ENCODE measurements around the gene SYTL3. TPM values are rescaled to one million over a fixed set of nuclear protein-coding genes. Genes with fewer than 3 reads are reported as not detected.

The SYTL3 gene
- total and polyA plus RNA-seq, 3 donors from 2014 or later = 7.0 to 11.0 (median 10.2) TPM

- Histone ChIP-seq H3K36me3 (ENCODE audit: low read depth, missing control alignments) (no peaks in the 10 kb centered on the region), H3K4me3 (no peak overlapping the region), H3K27ac (no peak overlapping the region), H3K9me3 (no peaks in the 10 kb centered on the region), H3K4me1 (no peaks in the 10 kb centered on the region), H3K27me3 (no peaks in the 10 kb centered on the region)
- DNase-seq = no peak
- TF ChIP-seq CTCF (IDR thresholded peaks at IDR 0.05) (no peak), POLR2A (IDR thresholded peaks at IDR 0.05) (no peak)
- intact Hi-C loops (cut with DNase I; ENCODE audit: low total_unique reads) = no loop called here
- 78 to 85% methylated on average over 11 of the region's 11 CpGs for WGBS, 2 donors
These were observed 131.3 kb downstream of the SYTL3 start for GRCh38 chr6:158780988-158781691.

GRCh38 chr6:158781692-158782373 lies 132.0 kb downstream of the SYTL3 start:
- intact Hi-C loops (cut with DNase I; ENCODE audit: low total_unique reads) = no loop called here
- H3K4me1 ChIP-seq = no peaks in the 10 kb centered on the region
- H3K4me3 ChIP-seq = no peak overlapping the region
- WGBS, 2 donors = 83 to 88% methylated on average over 15 to 19 of the region's 19 CpGs
- no peak for DNase-seq
- H3K9me3 ChIP-seq = no peaks in the 10 kb centered on the region
- no peaks in the 10 kb centered on the region for H3K27me3 ChIP-seq
- TF ChIP-seq CTCF (IDR thresholded peaks at IDR 0.05) = no peak
- TF ChIP-seq POLR2A (IDR thresholded peaks at IDR 0.05) = no peak
- no peaks in the 10 kb centered on the region for H3K36me3 ChIP-seq (ENCODE audit: low read depth, missing control alignments)
- H3K27ac ChIP-seq = no peak overlapping the region

GRCh38 chr6:158782432-158783166 lies 132.7 kb downstream of the SYTL3 start:
- Histone ChIP-seq H3K27me3 (no peaks in the 10 kb centered on the region), H3K27ac (no peak overlapping the region), H3K9me3 (no peaks in the 10 kb centered on the region), H3K36me3 (ENCODE audit: low read depth, missing control alignments) (no peaks in the 10 kb centered on the region), H3K4me3 (no peak overlapping the region), H3K4me1 (no peaks in the 10 kb centered on the region)
- intact Hi-C loops (cut with DNase I; ENCODE audit: low total_unique reads) = no loop called here
- 84 to 90% methylated on average over 9 to 11 of the region's 11 CpGs for WGBS, 2 donors
- DNase-seq = no peak
- TF ChIP-seq POLR2A (IDR thresholded peaks at IDR 0.05) (no peak), CTCF (IDR thresholded peaks at IDR 0.05) (no peak)

GRCh38 chr6:158783167-158783450 lies 133.3 kb downstream of the SYTL3 start:
- TF ChIP-seq CTCF (IDR thresholded peaks at IDR 0.05) (no peak), POLR2A (IDR thresholded peaks at IDR 0.05) (no peak)
- Histone ChIP-seq H3K36me3 (ENCODE audit: low read depth, missing control alignments) (no peaks in the 10 kb centered on the region), H3K27me3 (no peaks in the 10 kb centered on the region), H3K9me3 (no peaks in the 10 kb centered on the region), H3K27ac (no peak overlapping the region), H3K4me3 (no peak overlapping the region), H3K4me1 (no peaks in the 10 kb centered on the region)
- 73% methylated on average over 4 of the region's 4 CpGs; no CpG with 5 or more reads in 1 of the 2 donors for WGBS, 2 donors
- intact Hi-C loops (cut with DNase I; ENCODE audit: low total_unique reads) = no loop called here
- DNase-seq = no peak
